CD4-positive, alpha-beta T cell (primary cell): Measurements from ENCODE around the gene NMD3. TPM values are rescaled to one million over a fixed set of nuclear protein-coding genes. Genes with fewer than 3 reads are reported as not detected.

Experiments used
- ATAC-seq: fragments of 200-7000 bp; cut with Tn5 transposase; one replicate; pipeline ENCODE4 v1.10.0; 2022; ENCODE audit warnings: mild to moderate bottlenecking; ENCODE audit not compliant: poor library complexity
- CTCF ChIA-PET: fragments of 350-600 bp; sonication (Branson Sonifier 250); formaldehyde crosslinking; loops from one replicate; lab custom pipeline; 2021; ENCODE audit warnings: antibody characterized with exemption, inconsistent platforms; lab: Charles Lee
- POLR2A ChIA-PET: fragments of 350-600 bp; sonication (Branson Sonifier 250); formaldehyde crosslinking; loops from one replicate; lab custom pipeline; 2021; ENCODE audit warnings: antibody characterized with exemption, inconsistent platforms; lab: Charles Lee
- DNase-seq, 14 experiments: peaks; one replicate each; pipeline ENCODE4 v3.0.0-alpha.2; 2013 to 2020; ENCODE audit warnings: mixed read lengths in 2 of 14
- H3K27ac ChIP-seq, 2 donors: one replicate each; pipeline versions ENCODE4 v1.5.1 to v1.7.0; 2013; ENCODE audit warnings: low read length in 2 of 2, low read depth in 1 of 2, mild to moderate bottlenecking in 1 of 2
- H3K27me3 ChIP-seq, 2 experiments: 1 replicate in 1 of 2; 2 replicates in 1 of 2; pipeline versions ENCODE4 v1.6.1 to v1.7.0; 2013; ENCODE audit warnings: low read length in 2 of 2, control low read depth in 1 of 2, mild to moderate bottlenecking in 1 of 2, moderate library complexity in 1 of 2; ENCODE audit not compliant: insufficient read depth in 2 of 2, control insufficient read depth in 1 of 2
- H3K36me3 ChIP-seq: one replicate; pipeline ENCODE4 v1.6.1; 2013; ENCODE audit warnings: low read length, control low read depth; ENCODE audit not compliant: insufficient read depth
- H3K4me1 ChIP-seq: one replicate; pipeline ENCODE4 v1.6.1; 2013; ENCODE audit warnings: low read length, control low read depth; ENCODE audit not compliant: insufficient read depth
- H3K4me3 ChIP-seq: one replicate; pipeline ENCODE4 v1.5.1; 2013; ENCODE audit warnings: mild to moderate bottlenecking, low read length, moderate library complexity
- H3K9me3 ChIP-seq, 2 experiments: 1 replicate in 1 of 2; 2 replicates in 1 of 2; pipeline versions ENCODE4 v1.6.1 to v1.7.0; 2013; ENCODE audit warnings: low read length in 2 of 2, mild to moderate bottlenecking in 2 of 2, control low read depth in 1 of 2, moderate library complexity in 1 of 2; ENCODE audit not compliant: control insufficient read depth in 1 of 2, insufficient read depth in 1 of 2
- H3K27ac Mint-ChIP-seq: one replicate; pipeline ENCODE4 v1.8.0; 2020; ENCODE audit warnings: mixed read lengths
- H3K27me3 Mint-ChIP-seq: one replicate; pipeline ENCODE4 v1.8.0; 2021; ENCODE audit warnings: mixed read lengths
- H3K36me3 Mint-ChIP-seq: one replicate; pipeline ENCODE4 v1.8.0; 2021; ENCODE audit warnings: low read depth, mixed read lengths
- H3K4me1 Mint-ChIP-seq: one replicate; pipeline ENCODE4 v1.8.0; 2021; ENCODE audit warnings: low read depth, mixed read lengths
- H3K4me3 Mint-ChIP-seq: one replicate; pipeline ENCODE4 v1.8.0; 2020; ENCODE audit warnings: mild to moderate bottlenecking, mixed read lengths
- H3K9me3 Mint-ChIP-seq: one replicate; pipeline ENCODE4 v1.8.0; 2020; ENCODE audit warnings: mixed read lengths
- CTCF ChIP-seq: fragments of 200-600 bp; IDR thresholded peaks from one replicate; pipeline ENCODE4 v1.8.0; 2022; ENCODE audit warnings: antibody characterized with exemption, mild to moderate bottlenecking
- intact Hi-C, 2 experiments: fragments of 100-400 bp; cut with DNase I in 1 of 2; cut with micrococcal nuclease in 1 of 2; formaldehyde crosslinking; loops; one replicate each; pipeline versions ENCODE4 v1.15.1 to v1.9.0; 2023 to 2025; cut with DNase I, micrococcal nuclease
- total RNA-seq, 174 experiments: library from RNA in 2 of 174; stranded (reverse) in 2 of 174; gene quantifications; one replicate each; pipeline ENCODE4 v1.2.3 and lab custom pipeline; 2021 to 2026

The NMD3 gene
- total RNA-seq, 2 experiments from 2014 or later: 58.4 to 60.1 TPM

GRCh38 chr3:161244538-161244937 lies 23.4 kb downstream of the NMD3 start:
- TF ChIP-seq CTCF: no peak
- H3K36me3 ChIP-seq: peaks cover 70% of the 10 kb centered on the region
- peaks cover 87% of the 10 kb centered on the region for H3K36me3 Mint-ChIP-seq

GRCh38 chr3:161247049-161247448 lies 25.9 kb downstream of the NMD3 start:
- TF ChIP-seq CTCF: no peak
- Histone ChIP-seq H3K36me3 (peaks cover 83% of the 10 kb centered on the region), H3K4me3 (no peak overlapping the region), H3K27me3 (no peaks in the 10 kb centered on the region), H3K9me3 (no peaks in the 10 kb centered on the region), H3K27ac (no peak overlapping the region), H3K4me1 (no peaks in the 10 kb centered on the region)
- intact Hi-C loops: no loop called here
- DNase-seq: no peak
- Mint-ChIP-seq H3K4me1 (no peaks in the 10 kb centered on the region), H3K9me3 (no peaks in the 10 kb centered on the region), H3K4me3 (no peak overlapping the region), H3K36me3 (peaks cover 89% of the 10 kb centered on the region), H3K27ac (no peak overlapping the region), H3K27me3 (no peaks in the 10 kb centered on the region)
- ATAC-seq: no peak
- ChIA-PET POLR2A (no interaction called here), CTCF (no interaction called here)

More at GRCh38 chr3:161244538-161244937, 23.4 kb downstream of the NMD3 start:
- Mint-ChIP-seq H3K9me3 (no peaks in the 10 kb centered on the region), H3K27ac (no peak overlapping the region), H3K27me3 (no peaks in the 10 kb centered on the region), H3K4me3 (no peak overlapping the region), H3K4me1 (peaks cover 3% of the 10 kb centered on the region)
- POLR2A ChIA-PET: no interaction called here
- DNase-seq: no peak
- no peak overlapping the region for H3K4me3 ChIP-seq
- no peaks in the 10 kb centered on the region for H3K27me3 ChIP-seq
- H3K27ac ChIP-seq: no peak overlapping the region
- no peaks in the 10 kb centered on the region for H3K4me1 ChIP-seq
- no peaks in the 10 kb centered on the region for H3K9me3 ChIP-seq
- CTCF ChIA-PET: interaction anchor here (0.8 kb wide), 1 partner anchor 179 kb away, joined by 3 read pairs; no protein-coding TSS in a partner anchor
- ATAC-seq: no peak
- intact Hi-C loops: no loop called here

GRCh38 chr3:161250116-161250515 lies 29.0 kb downstream of the NMD3 start:
- Mint-ChIP-seq H3K27me3 (no peaks in the 10 kb centered on the region), H3K4me3 (no peak overlapping the region), H3K9me3 (no peaks in the 10 kb centered on the region), H3K36me3 (peaks cover 89% of the 10 kb centered on the region), H3K4me1 (peaks cover 10% of the 10 kb centered on the region), H3K27ac (no peak overlapping the region)
- H3K4me1 ChIP-seq: no peaks in the 10 kb centered on the region
- DNase-seq (no peak), ATAC-seq (no peak)
- intact Hi-C loops: no loop called here
- ChIA-PET CTCF (interaction anchor here (0.6 kb wide), 1 partner anchor 9 kb away, joined by 3 read pairs; no protein-coding TSS in a partner anchor), POLR2A (no interaction called here)
- H3K27me3 ChIP-seq: no peaks in the 10 kb centered on the region
- no peak overlapping the region for H3K27ac ChIP-seq
- H3K36me3 ChIP-seq: peaks cover 68% of the 10 kb centered on the region
- TF ChIP-seq CTCF: no peak
- no peaks in the 10 kb centered on the region for H3K9me3 ChIP-seq
- no peak overlapping the region for H3K4me3 ChIP-seq
